B cell (primary cell): Measurements from ENCODE around the gene CMIP. TPM values are rescaled to one million over a fixed set of nuclear protein-coding genes. Genes with fewer than 3 reads are reported as not detected.

ENCODE experiments used
- ATAC-seq: fragments of 200-7000 bp; cut with Tn5 transposase; one replicate; pipeline ENCODE4 v1.10.0; 2021; ENCODE audit warnings: low read depth, mild to moderate bottlenecking, moderate number of reproducible peaks, moderate library complexity
- CTCF ChIA-PET: fragments of 350-600 bp; sonication (Branson Sonifier 250); formaldehyde crosslinking; loops from one replicate; lab custom pipeline; 2021; ENCODE audit warnings: antibody characterized with exemption, inconsistent platforms; lab: Charles Lee
- POLR2A ChIA-PET: fragments of 350-600 bp; sonication (Branson Sonifier 250); formaldehyde crosslinking; loops from one replicate; lab custom pipeline; 2021; ENCODE audit warnings: antibody characterized with exemption; lab: Charles Lee
- DNase-seq: peaks from one replicate; pipeline ENCODE4 v3.0.0; 2013
- H2AFZ ChIP-seq: 2 replicates; pipeline ENCODE4 v1.6.1; 2012; ENCODE audit warnings: mild to moderate bottlenecking, low read depth, low read length; ENCODE audit not compliant: insufficient read depth, poor library complexity, severe bottlenecking
- H3K27ac ChIP-seq, 2 donors: 1 replicate in 1 of 2; 2 replicates in 1 of 2; pipeline ENCODE4 v1.5.1; 2012 to 2013; ENCODE audit warnings: low read length in 2 of 2, mild to moderate bottlenecking in 2 of 2, moderate library complexity in 1 of 2
- H3K27me3 ChIP-seq, 4 experiments: fragments of 200-600 bp in 1 of 4; sonication (generic) in 1 of 4; replicated peaks in 1 of 4; 1 replicate in 2 of 4; 2 replicates in 2 of 4; pipeline versions ENCODE4 v1.6.1 to v1.7.0; 2013 to 2016; ENCODE audit warnings: low read length in 3 of 4, mild to moderate bottlenecking in 2 of 4, mixed read lengths in 1 of 4, moderate library complexity in 1 of 4; ENCODE audit not compliant: insufficient read depth in 4 of 4, control insufficient read depth in 3 of 4; ENCODE audit errors: control extremely low read depth in 1 of 4
- H3K36me3 ChIP-seq, 2 experiments: replicated peaks in 1 of 2; 1 replicate in 1 of 2; 2 replicates in 1 of 2; pipeline versions ENCODE4 v1.6.1 to v1.7.1; 2013; ENCODE audit warnings: low read length in 1 of 2; ENCODE audit not compliant: insufficient read depth in 2 of 2, control insufficient read depth in 1 of 2; ENCODE audit errors: control extremely low read depth in 1 of 2, extremely low read depth in 1 of 2
- H3K4me1 ChIP-seq, 2 donors: fragments of 200-600 bp in 1 of 2; sonication (generic) in 1 of 2; 1 replicate in 1 of 2; 2 replicates in 1 of 2; pipeline versions ENCODE4 v1.5.1 to v1.6.1; 2013 to 2017; ENCODE audit warnings: low read length in 2 of 2; ENCODE audit not compliant: control insufficient read depth in 2 of 2, insufficient read depth in 2 of 2
- H3K4me2 ChIP-seq: replicated peaks from 2 replicates; pipeline ENCODE3; 2012; ENCODE audit warnings: mild to moderate bottlenecking, low read depth, low read length; ENCODE audit not compliant: poor library complexity, severe bottlenecking
- H3K4me3 ChIP-seq, 5 experiments: fragments of 200-600 bp in 1 of 5; sonication (generic) in 1 of 5; 1 replicate in 3 of 5; 2 replicates in 2 of 5; pipeline versions ENCODE4 v1.5.1 to v1.7.0; 2011 to 2016; ENCODE audit warnings: low read length in 4 of 5, mild to moderate bottlenecking in 4 of 5, low read depth in 2 of 5, control low read depth in 1 of 5, moderate library complexity in 1 of 5; ENCODE audit not compliant: insufficient read depth in 1 of 5; ENCODE audit errors: control extremely low read depth in 1 of 5, extremely low read depth in 1 of 5
- H3K79me2 ChIP-seq: fragments of 200-600 bp; sonication (generic); one replicate; pipeline ENCODE4 v1.6.0; 2016; ENCODE audit warnings: low read length; ENCODE audit not compliant: control insufficient read depth, insufficient read depth
- H3K9ac ChIP-seq: fragments of 200-600 bp; sonication (generic); 2 replicates; pipeline ENCODE4 v1.6.1; 2017; ENCODE audit warnings: mild to moderate bottlenecking, low read length, moderate library complexity
- H3K9me3 ChIP-seq, 3 donors: one replicate each; pipeline versions ENCODE4 v1.6.1 to v1.7.1; 2013; ENCODE audit warnings: low read length in 2 of 3; ENCODE audit not compliant: control insufficient read depth in 2 of 3, insufficient read depth in 1 of 3; ENCODE audit errors: control extremely low read depth in 1 of 3
- H4K20me1 ChIP-seq: 2 replicates; pipeline ENCODE4 v1.6.0; 2012; ENCODE audit warnings: mild to moderate bottlenecking, low read length; ENCODE audit not compliant: insufficient read depth, control insufficient read depth, poor library complexity, severe bottlenecking
- H3K27ac Mint-ChIP-seq: one replicate; pipeline ENCODE4 v1.8.0; 2021; ENCODE audit warnings: mixed read lengths
- H3K27me3 Mint-ChIP-seq: one replicate; pipeline ENCODE4 v1.8.0; 2021; ENCODE audit warnings: mixed read lengths
- H3K4me1 Mint-ChIP-seq: one replicate; pipeline ENCODE4 v1.8.0; 2021; ENCODE audit warnings: mixed read lengths
- H3K4me3 Mint-ChIP-seq: one replicate; pipeline ENCODE4 v1.8.0; 2021; ENCODE audit warnings: mixed read lengths
- H3K9me3 Mint-ChIP-seq: one replicate; pipeline ENCODE4 v1.8.0; 2022; ENCODE audit warnings: mixed read lengths; ENCODE audit not compliant: insufficient read depth
- EZH2 ChIP-seq: IDR thresholded peaks from 2 replicates; pipeline ENCODE4 v1.6.1; 2012; ENCODE audit warnings: borderline replicate concordance, low read depth, mild to moderate bottlenecking, moderate library complexity, low read length; ENCODE audit not compliant: insufficient read depth, poor library complexity, severe bottlenecking
- WGBS: methylation state at CpG from one replicate; pipeline ENCODE4 v1.1.5; 2013; ENCODE audit warnings: missing lambda C conversion rate; ENCODE audit not compliant: insufficient coverage; 5-methylcytosine and 5-hydroxymethylcytosine counted together
- intact Hi-C: fragments of 100-400 bp; cut with micrococcal nuclease; formaldehyde crosslinking; loops from one replicate; pipeline ENCODE4 v1.10.0; 2022
- polyA plus RNA-seq: library from polyadenylated mRNA; depleted of rRNA; stranded (reverse); fragments of >200 nt; gene quantifications from 2 replicates; pipeline ENCODE4 v1.2.3, GENCODE V29; 2012
- total RNA-seq, 2 donors: library from RNA; stranded (reverse); fragments of 120-200 nt in 1 of 2; gene quantifications; 1 replicate in 1 of 2; 2 replicates in 1 of 2; pipeline versions ENCODE4 v1.2.3 to v1.2.4, GENCODE V29; 2013 to 2022
- TF ChIP-seq, protein P1 (sequence below): fragments of 200-600 bp; IDR thresholded peaks from one replicate; pipeline ENCODE4 v1.8.0; 2022; ENCODE audit warnings: antibody characterized with exemption, mild to moderate bottlenecking

The CMIP gene
- total and polyA plus RNA-seq, 2 donors (not counting 1 experiment from before 2014, with no cell fraction given): 27.1 to 155 TPM

DNA sequence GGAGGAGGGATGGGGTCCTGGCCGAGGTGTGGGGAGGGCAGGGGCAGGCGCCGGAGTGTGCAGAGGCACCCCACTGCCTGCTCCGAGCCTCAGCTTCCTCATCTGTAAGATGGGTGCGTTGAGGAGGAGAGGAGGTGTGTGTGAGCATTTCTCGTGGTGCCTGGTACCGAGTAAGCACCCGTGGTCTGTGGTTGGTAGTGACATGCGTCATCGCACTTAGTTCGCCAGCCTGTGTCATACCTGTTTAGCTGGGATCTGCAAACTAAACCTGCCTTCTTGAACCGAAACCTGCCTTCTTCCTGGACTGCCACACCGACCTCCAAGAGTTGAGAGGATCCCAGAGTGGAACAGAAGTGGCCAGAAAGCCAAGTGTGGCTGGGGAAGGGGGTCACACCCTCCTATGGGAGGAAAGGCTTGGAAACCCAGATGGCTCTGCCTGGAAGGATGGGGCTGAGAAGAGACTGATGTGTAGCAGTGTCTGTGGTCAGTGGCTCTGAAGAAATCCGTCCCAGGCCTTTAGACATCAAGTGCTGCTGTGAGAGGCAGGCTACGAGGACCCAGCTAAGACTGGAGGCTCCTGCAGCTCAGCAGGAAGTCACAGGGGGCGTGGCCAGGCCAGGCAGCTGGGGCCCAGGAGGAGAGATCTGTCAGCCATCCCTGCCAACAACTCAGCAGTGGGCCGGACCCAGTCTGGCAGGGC, 171.9 kb downstream of the CMIP start:
- peak; percentile 75 for DNase-seq
- H3K27me3 Mint-ChIP-seq: no peaks in the 10 kb centered on the region
- ATAC-seq: peak; percentile 88
- Histone ChIP-seq H3K9me3 (peaks cover 0 to 14% (median 2%) of the 10 kb centered on the region in 3 donors), H3K27ac (peak overlapping the region; percentile 60 to 76), H3K27me3 (no peaks in the 10 kb centered on the region), H3K36me3 (peaks cover 0 to 37% of the 10 kb centered on the region in 2 experiments), H3K4me1 (peaks cover 17 to 22% of the 10 kb centered on the region in 2 donors), H3K79me2 (peaks cover 76% of the 10 kb centered on the region), H3K4me3 (peak overlapping the region in 2 of 5 experiments; percentile 8 to 43), H3K9ac (peak overlapping the region; percentile 52), H3K4me2 (peak overlapping the region; percentile 68), H4K20me1 (peaks cover 66% of the 10 kb centered on the region), H2AFZ (peak overlapping the region; percentile 6)
- H3K4me1 Mint-ChIP-seq: peaks cover 3% of the 10 kb centered on the region
- peak overlapping the region; percentile 76 for H3K27ac Mint-ChIP-seq
- intact Hi-C loops: no loop called here
- H3K4me3 Mint-ChIP-seq: peak overlapping the region; percentile 55
- no peaks in the 10 kb centered on the region for H3K9me3 Mint-ChIP-seq
- 31% methylated on average over 15 of the region's 17 CpGs for WGBS
- ChIA-PET CTCF (interaction anchor here (1.0 to 1.4 kb wide), 4 partner anchors 9 to 212 kb away, joined by 3 to 4 read pairs (median 3); no protein-coding TSS in a partner anchor), POLR2A (interaction anchor here (1.1 kb wide), 1 partner anchor 187 kb away, joined by 3 read pairs; no protein-coding TSS in a partner anchor)
- TF ChIP-seq, protein P1, sequence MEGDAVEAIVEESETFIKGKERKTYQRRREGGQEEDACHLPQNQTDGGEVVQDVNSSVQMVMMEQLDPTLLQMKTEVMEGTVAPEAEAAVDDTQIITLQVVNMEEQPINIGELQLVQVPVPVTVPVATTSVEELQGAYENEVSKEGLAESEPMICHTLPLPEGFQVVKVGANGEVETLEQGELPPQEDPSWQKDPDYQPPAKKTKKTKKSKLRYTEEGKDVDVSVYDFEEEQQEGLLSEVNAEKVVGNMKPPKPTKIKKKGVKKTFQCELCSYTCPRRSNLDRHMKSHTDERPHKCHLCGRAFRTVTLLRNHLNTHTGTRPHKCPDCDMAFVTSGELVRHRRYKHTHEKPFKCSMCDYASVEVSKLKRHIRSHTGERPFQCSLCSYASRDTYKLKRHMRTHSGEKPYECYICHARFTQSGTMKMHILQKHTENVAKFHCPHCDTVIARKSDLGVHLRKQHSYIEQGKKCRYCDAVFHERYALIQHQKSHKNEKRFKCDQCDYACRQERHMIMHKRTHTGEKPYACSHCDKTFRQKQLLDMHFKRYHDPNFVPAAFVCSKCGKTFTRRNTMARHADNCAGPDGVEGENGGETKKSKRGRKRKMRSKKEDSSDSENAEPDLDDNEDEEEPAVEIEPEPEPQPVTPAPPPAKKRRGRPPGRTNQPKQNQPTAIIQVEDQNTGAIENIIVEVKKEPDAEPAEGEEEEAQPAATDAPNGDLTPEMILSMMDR: no peak
- TF ChIP-seq EZH2: no peak

DNA sequence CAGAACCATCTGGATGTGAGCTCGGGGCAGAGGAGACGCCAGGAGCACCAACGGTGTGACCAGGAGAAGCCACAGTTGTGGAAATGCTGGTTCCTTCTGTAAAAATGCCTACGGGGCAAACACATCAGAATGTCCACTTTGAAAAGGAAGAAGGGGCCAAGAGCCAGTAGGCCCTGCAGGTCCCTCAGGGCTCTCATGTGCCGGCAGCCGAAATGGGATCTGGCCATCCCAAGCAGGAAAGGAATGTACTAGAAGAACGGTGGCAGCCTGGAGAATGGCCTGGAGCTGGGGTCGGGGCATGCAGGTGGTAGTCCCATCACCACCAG, 172.4 kb downstream of the CMIP start:
- 72% methylated on average over 8 of the region's 8 CpGs for WGBS
- H4K20me1 ChIP-seq: peaks cover 67% of the 10 kb centered on the region
- ChIA-PET POLR2A (interaction anchor here (1.1 kb wide), 1 partner anchor 188 kb away, joined by 3 read pairs; no protein-coding TSS in a partner anchor), CTCF (interaction anchor here (1.1 to 1.4 kb wide), 3 partner anchors 9 to 213 kb away, joined by 3 to 4 read pairs (median 3); no protein-coding TSS in a partner anchor)
- intact Hi-C loops: no loop called here
- no peaks in the 10 kb centered on the region for H3K27me3 Mint-ChIP-seq
- DNase-seq: no peak
- peak overlapping the region; percentile 60 to 76 for H3K27ac ChIP-seq
- H3K27ac Mint-ChIP-seq: peak overlapping the region; percentile 76
- H3K9me3 ChIP-seq: peaks cover 0 to 14% (median 2%) of the 10 kb centered on the region in 3 donors
- H3K9ac ChIP-seq: peak overlapping the region; percentile 52
- H3K36me3 ChIP-seq: peaks cover 0 to 36% of the 10 kb centered on the region in 2 experiments
- no peak overlapping the region for H2AFZ ChIP-seq
- peaks cover 3% of the 10 kb centered on the region for H3K4me1 Mint-ChIP-seq
- no peaks in the 10 kb centered on the region for H3K27me3 ChIP-seq
- peaks cover 71% of the 10 kb centered on the region for H3K79me2 ChIP-seq
- ATAC-seq: no peak
- no peak overlapping the region for H3K4me3 ChIP-seq
- peak overlapping the region; percentile 55 for H3K4me3 Mint-ChIP-seq
- TF ChIP-seq, protein P1: no peak
- no peak for TF ChIP-seq EZH2
- peak overlapping the region; percentile 68 for H3K4me2 ChIP-seq
- no peaks in the 10 kb centered on the region for H3K9me3 Mint-ChIP-seq
- peaks cover 17 to 22% of the 10 kb centered on the region in 2 donors for H3K4me1 ChIP-seq
